Measurements from ENCODE around the gene EOLA2.
"Not testable (repeated sequence)": the region's sequence is repeated elsewhere in the genome, so short reads cannot be mapped to it uniquely, and the experiment has no call there.

EOLA2 gene

GRCh38 chrX:149945087-149945670 is 6.9 kb upstream of the EOLA2 start:
- DNase-seq (ENCODE audit: low spot score in 2 of 2); H3K4me1 ChIP-seq; H3K36me3 ChIP-seq (replicated peaks); H3K9me3 ChIP-seq; H3K27me3 ChIP-seq (ENCODE audit: low read depth); H3K4me3 ChIP-seq; in situ Hi-C loops (cut with MboI; ENCODE audit: low sequenced_read_pairs): not testable (repeated sequence)

GRCh38 chrX:149940674-149941024 is 2.4 kb upstream of the EOLA2 start:
- H3K36me3 ChIP-seq (replicated peaks); H3K9me3 ChIP-seq; in situ Hi-C loops (cut with MboI; ENCODE audit: low sequenced_read_pairs); H3K27me3 ChIP-seq (ENCODE audit: low read depth); H3K4me1 ChIP-seq; DNase-seq (ENCODE audit: low spot score in 2 of 2): not testable (repeated sequence)
- peak overlapping the region; percentile 21 for H3K4me3 ChIP-seq

GRCh38 chrX:149939905-149940673 is 1.8 kb upstream of the EOLA2 start:
- peaks cover 2% of the 10 kb centered on the region; the same call in 1 of the 2 replicates for H3K4me1 ChIP-seq
- in situ Hi-C loops (cut with MboI; ENCODE audit: low sequenced_read_pairs): no loop called here

GRCh38 chrX:149939655-149939904 is 1.3 kb upstream of the EOLA2 start:
- Histone ChIP-seq H3K4me3 (peak overlapping the region; percentile 67), H3K27me3 (ENCODE audit: low read depth) (no peaks in the 10 kb centered on the region), H3K9me3 (no peaks in the 10 kb centered on the region), H3K4me1 (peaks cover 2% of the 10 kb centered on the region; the same call in 1 of the 2 replicates), H3K36me3 (replicated peaks) (peaks cover 3% of the 10 kb centered on the region; the same call in 1 of the 2 replicates)
- no peak for DNase-seq (ENCODE audit: low spot score in 2 of 2)
- in situ Hi-C loops (cut with MboI; ENCODE audit: low sequenced_read_pairs): no loop called here

More at GRCh38 chrX:149939905-149940673, 1.8 kb upstream of the EOLA2 start:
- Histone ChIP-seq H3K36me3 (replicated peaks) (peaks cover 3% of the 10 kb centered on the region; the same call in 1 of the 2 replicates), H3K27me3 (ENCODE audit: low read depth) (no peaks in the 10 kb centered on the region), H3K4me3 (peak overlapping the region; percentile 67), H3K9me3 (no peaks in the 10 kb centered on the region)
- DNase-seq (ENCODE audit: low spot score in 2 of 2): peak; percentile 95 to 100

GRCh38 chrX:149938881-149939654 is 777 bp upstream of the EOLA2 start:
- peak; percentile 88 to 99 for DNase-seq (ENCODE audit: low spot score in 2 of 2)
- in situ Hi-C loops (cut with MboI; ENCODE audit: low sequenced_read_pairs): no loop called here
- Histone ChIP-seq H3K9me3 (no peaks in the 10 kb centered on the region), H3K4me3 (peak overlapping the region; percentile 97), H3K4me1 (peaks cover 2% of the 10 kb centered on the region; the same call in 1 of the 2 replicates), H3K36me3 (replicated peaks) (peaks cover 3% of the 10 kb centered on the region; the same call in 1 of the 2 replicates), H3K27me3 (ENCODE audit: low read depth) (no peaks in the 10 kb centered on the region)

- in situ Hi-C loops (cut with MboI; ENCODE audit: low sequenced_read_pairs): no loop called here
- no peaks in the 10 kb centered on the region for H3K27me3 ChIP-seq (ENCODE audit: low read depth)
- peak in 1 of 2 experiments; percentile 25 for DNase-seq (ENCODE audit: low spot score in 2 of 2)
These were observed 342 bp downstream of the EOLA2 start for GRCh38 chrX:149937871-149938426.

GRCh38 chrX:149937328-149937727 is 963 bp downstream of the EOLA2 start:
- DNase-seq (ENCODE audit: low spot score in 2 of 2); H3K36me3 ChIP-seq (replicated peaks); H3K27me3 ChIP-seq (ENCODE audit: low read depth); in situ Hi-C loops (cut with MboI; ENCODE audit: low sequenced_read_pairs); H3K4me1 ChIP-seq; H3K9me3 ChIP-seq: not testable (repeated sequence)
- H3K4me3 ChIP-seq: peak overlapping the region; percentile 97

More at GRCh38 chrX:149937871-149938426, 342 bp downstream of the EOLA2 start:
- H3K4me1 ChIP-seq: peaks cover 2% of the 10 kb centered on the region; the same call in 1 of the 2 replicates
- no peaks in the 10 kb centered on the region for H3K9me3 ChIP-seq
- H3K36me3 ChIP-seq (replicated peaks): peaks cover 3% of the 10 kb centered on the region; the same call in 1 of the 2 replicates
- H3K4me3 ChIP-seq: peak overlapping the region; percentile 97

GRCh38 chrX:149933547-149933946 is 4.7 kb downstream of the EOLA2 start:
- H3K27me3 ChIP-seq (ENCODE audit: low read depth); H3K9me3 ChIP-seq; H3K4me1 ChIP-seq; H3K36me3 ChIP-seq (replicated peaks); H3K4me3 ChIP-seq; DNase-seq (ENCODE audit: low spot score in 2 of 2); in situ Hi-C loops (cut with MboI; ENCODE audit: low sequenced_read_pairs): not testable (repeated sequence)

- H3K36me3 ChIP-seq (replicated peaks); H3K9me3 ChIP-seq; H3K4me1 ChIP-seq; H3K4me3 ChIP-seq; DNase-seq (ENCODE audit: low spot score in 2 of 2); H3K27me3 ChIP-seq (ENCODE audit: low read depth); in situ Hi-C loops (cut with MboI; ENCODE audit: low sequenced_read_pairs): not testable (repeated sequence)
These were observed 5.3 kb downstream of the EOLA2 start for GRCh38 chrX:149932970-149933369.

GRCh38 chrX:149932150-149932549 is 6.1 kb downstream of the EOLA2 start:
- in situ Hi-C loops (cut with MboI; ENCODE audit: low sequenced_read_pairs); H3K27me3 ChIP-seq (ENCODE audit: low read depth); DNase-seq (ENCODE audit: low spot score in 2 of 2); H3K4me1 ChIP-seq; H3K36me3 ChIP-seq (replicated peaks); H3K9me3 ChIP-seq; H3K4me3 ChIP-seq: not testable (repeated sequence)

- DNase-seq (ENCODE audit: low spot score in 2 of 2); H3K4me1 ChIP-seq; H3K36me3 ChIP-seq (replicated peaks); in situ Hi-C loops (cut with MboI; ENCODE audit: low sequenced_read_pairs); H3K9me3 ChIP-seq; H3K27me3 ChIP-seq (ENCODE audit: low read depth); H3K4me3 ChIP-seq: not testable (repeated sequence)
These were observed 6.9 kb downstream of the EOLA2 start for GRCh38 chrX:149931355-149931754.

- H3K9me3 ChIP-seq; in situ Hi-C loops (cut with MboI; ENCODE audit: low sequenced_read_pairs); DNase-seq (ENCODE audit: low spot score in 2 of 2): not testable (repeated sequence)
These were observed 8.9 kb downstream of the EOLA2 start, which contains the start of gene HSFX4 for GRCh38 chrX:149929400-149929799. Gene HSFX4 (plus strand): TSS chrX:149929573. CDS start chrX:149929645, 72 bp downstream.

GRCh38 chrX:149928635-149929034 is 9.7 kb downstream of the EOLA2 start:
- H3K9me3 ChIP-seq; H3K36me3 ChIP-seq (replicated peaks); H3K27me3 ChIP-seq (ENCODE audit: low read depth); DNase-seq (ENCODE audit: low spot score in 2 of 2); H3K4me3 ChIP-seq; H3K4me1 ChIP-seq; in situ Hi-C loops (cut with MboI; ENCODE audit: low sequenced_read_pairs): not testable (repeated sequence)

More at GRCh38 chrX:149929400-149929799, 8.9 kb downstream of the EOLA2 start, which contains the start of gene HSFX4:
- not testable (repeated sequence) for H3K4me1 ChIP-seq; H3K36me3 ChIP-seq (replicated peaks); H3K4me3 ChIP-seq; H3K27me3 ChIP-seq (ENCODE audit: low read depth)

GRCh38 chrX:149927964-149928258 is 10.4 kb downstream of the EOLA2 start:
- DNase-seq (ENCODE audit: low spot score in 2 of 2); H3K4me1 ChIP-seq; H3K36me3 ChIP-seq (replicated peaks); H3K27me3 ChIP-seq (ENCODE audit: low read depth); H3K9me3 ChIP-seq; in situ Hi-C loops (cut with MboI; ENCODE audit: low sequenced_read_pairs); H3K4me3 ChIP-seq: not testable (repeated sequence)

Measured in HAP-1 (cell line).